Stimulated activated CD8-positive, alpha-beta memory T cell treated with anti-CD3 and anti-CD28 coated beads, Interleukin-7, amount 100 ng/mL, for 24 hours (primary cell): Measurements from ENCODE around the gene GAB2.
"Not testable (repeated sequence)": the region's sequence is repeated elsewhere in the genome, so short reads cannot be mapped to it uniquely, and the experiment has no call there.

Experiments used
- DNase-seq: peaks from one replicate; pipeline ENCODE4 v3.0.0-alpha.2; 2020; ENCODE audit warnings: low read depth

GAB2 gene, protein sequence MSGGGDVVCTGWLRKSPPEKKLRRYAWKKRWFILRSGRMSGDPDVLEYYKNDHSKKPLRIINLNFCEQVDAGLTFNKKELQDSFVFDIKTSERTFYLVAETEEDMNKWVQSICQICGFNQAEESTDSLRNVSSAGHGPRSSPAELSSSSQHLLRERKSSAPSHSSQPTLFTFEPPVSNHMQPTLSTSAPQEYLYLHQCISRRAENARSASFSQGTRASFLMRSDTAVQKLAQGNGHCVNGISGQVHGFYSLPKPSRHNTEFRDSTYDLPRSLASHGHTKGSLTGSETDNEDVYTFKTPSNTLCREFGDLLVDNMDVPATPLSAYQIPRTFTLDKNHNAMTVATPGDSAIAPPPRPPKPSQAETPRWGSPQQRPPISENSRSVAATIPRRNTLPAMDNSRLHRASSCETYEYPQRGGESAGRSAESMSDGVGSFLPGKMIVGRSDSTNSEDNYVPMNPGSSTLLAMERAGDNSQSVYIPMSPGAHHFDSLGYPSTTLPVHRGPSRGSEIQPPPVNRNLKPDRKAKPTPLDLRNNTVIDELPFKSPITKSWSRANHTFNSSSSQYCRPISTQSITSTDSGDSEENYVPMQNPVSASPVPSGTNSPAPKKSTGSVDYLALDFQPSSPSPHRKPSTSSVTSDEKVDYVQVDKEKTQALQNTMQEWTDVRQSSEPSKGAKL

DNA sequence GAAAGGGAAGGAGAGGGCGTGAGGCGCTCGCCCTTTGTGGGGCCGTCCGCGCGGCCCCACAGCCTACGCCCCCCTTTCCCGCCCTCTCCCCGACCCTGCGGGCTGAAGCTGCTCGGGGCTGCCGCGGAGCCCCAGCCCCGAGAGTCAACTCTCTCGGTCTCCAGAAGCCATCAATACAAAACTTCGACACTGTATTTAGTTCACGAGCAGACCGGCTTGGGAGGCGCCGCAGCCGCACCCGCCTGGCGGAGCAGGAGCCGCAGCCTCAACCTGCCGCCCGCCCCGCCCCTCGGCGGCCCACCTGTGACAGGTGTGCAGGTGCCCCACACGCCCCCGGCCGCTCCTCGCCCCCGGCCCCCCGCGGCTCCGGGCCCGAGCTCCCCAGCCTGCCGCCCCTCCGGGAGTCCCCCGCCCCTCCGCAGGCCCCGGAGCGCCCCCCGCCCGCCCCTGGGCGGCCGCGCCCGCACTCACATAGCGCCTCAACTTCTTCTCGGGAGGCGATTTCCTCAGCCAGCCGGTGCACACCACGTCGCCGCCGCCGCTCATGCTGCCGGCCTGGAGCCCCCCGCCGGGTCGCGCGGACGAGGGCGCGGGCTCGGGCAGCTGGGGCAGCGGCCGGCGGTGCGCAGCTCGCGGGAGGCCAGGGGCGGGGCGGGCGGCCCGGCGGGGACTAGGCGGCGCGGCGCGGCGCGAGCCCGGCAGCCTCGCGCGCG is at the start of gene GAB2:
Gene GAB2 (minus strand): TSS at position 646 of the 713 bp plus-strand sequence. CDS start 100 bp downstream, at position 546.
- no peak for DNase-seq

DNA sequence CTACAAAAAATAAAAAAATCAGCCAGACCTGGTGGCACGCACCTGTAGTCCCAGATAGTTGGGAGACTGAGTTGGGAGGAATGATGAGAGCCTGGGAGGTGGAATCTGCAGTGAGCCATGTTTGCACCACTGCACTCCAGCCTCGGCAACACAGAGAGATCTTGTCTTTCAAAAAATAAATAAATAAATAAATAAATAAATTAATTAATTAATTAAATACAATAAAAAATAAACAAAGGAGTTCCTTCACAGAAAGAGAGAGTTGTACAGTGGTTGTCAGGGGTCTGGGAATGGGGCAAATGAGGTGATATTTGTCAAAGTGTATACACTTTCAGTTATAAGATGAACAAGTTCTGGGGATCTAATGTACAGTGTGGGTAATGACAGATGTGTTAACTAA is 49.8 kb upstream of the GAB2 start:
- no peak for DNase-seq

DNA sequence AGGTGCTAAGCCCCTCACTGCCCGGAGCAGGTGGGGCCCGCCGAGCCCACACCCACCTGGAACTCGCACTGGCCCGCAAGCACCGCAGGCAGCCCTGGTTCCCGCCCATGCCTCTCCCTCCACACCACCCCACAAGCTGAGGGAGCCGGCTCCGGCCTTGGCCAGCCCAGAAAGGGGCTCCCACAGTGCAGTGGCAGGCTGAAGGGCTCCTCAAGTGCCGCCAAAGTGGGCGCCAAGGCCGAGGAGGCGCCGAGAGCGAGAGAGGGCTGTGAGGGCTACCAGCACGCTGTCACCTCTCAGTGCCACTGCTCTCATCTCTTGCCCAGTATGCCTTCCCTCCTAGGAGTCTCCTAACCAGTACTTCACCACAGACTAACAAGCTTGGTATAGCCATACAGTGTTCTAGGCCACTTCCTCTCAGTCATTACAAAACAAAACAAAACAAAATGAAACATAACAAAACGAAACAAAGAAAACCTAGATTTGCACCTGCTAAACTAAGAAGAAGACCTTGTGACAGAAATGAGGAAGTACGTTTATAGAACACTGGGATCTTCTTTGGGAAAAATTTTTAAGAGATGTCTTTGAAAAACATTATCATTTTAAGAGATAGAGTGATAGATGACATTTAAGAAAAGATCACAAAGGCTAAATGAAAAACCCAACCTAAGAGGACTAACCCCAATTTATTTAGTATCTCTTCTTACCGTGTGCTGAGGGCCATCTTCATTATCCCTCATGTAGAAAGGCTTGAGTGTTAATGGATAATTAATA is 47.7 kb upstream of the GAB2 start:
- DNase-seq = peak; percentile 4

DNA sequence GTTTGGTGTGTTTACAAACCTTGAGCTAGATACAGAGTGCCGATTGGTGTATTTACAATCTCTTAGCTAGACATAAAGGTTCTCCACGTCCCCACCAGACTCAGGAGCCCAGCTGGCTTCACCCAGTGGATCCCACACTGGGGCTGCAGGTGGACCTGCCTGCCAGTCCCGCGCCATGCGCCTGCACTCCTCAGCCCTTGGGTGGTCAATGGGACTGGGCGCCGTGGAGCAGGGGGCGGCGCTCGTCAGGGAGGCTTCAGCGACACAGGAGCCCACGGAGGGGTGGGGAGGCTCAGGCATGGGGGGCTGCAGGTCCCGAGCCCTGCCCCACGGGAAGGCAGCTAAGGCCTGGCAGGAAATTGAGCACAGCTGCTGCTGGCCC is 47.2 kb upstream of the GAB2 start:
- DNase-seq = not testable (repeated sequence)

DNA sequence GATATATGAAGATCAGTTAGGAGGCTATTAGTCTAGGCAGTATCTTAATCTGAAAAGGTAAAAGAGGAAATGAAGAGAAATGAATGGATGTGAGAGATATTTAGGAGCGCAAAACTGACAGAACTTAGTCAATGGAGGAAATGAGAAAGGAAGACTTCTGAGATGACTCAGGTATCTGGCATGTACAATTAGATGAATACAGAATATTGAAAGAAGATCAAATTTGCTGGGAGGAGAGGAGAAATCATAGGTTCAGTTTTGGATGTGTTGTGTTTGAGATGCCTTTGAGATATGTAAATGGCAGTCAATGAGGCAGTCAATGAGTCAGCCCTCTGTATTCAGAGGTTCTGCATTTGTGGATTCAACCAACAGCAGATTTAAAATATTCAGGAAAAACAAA is 42.9 kb upstream of the GAB2 start:
- no peak for DNase-seq

DNA sequence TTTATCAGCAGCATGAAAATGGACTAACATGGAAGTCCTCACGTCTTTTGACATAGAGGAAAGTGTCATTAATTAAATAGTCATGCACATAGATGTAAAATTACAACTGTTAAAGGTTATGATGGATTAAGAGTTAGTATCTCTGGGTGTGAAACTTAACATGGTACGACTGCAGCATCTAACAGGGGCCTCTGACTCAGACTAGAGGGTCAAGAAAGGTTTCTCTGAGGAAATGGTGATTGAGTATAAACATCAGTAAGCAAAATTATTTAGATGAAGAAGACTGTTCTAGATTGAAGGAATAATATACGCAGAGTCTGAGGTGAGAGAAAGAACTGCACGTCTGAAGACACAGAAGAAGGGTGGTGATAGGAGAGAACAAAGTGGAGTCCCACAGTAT is 42.1 kb upstream of the GAB2 start:
- no peak for DNase-seq

DNA sequence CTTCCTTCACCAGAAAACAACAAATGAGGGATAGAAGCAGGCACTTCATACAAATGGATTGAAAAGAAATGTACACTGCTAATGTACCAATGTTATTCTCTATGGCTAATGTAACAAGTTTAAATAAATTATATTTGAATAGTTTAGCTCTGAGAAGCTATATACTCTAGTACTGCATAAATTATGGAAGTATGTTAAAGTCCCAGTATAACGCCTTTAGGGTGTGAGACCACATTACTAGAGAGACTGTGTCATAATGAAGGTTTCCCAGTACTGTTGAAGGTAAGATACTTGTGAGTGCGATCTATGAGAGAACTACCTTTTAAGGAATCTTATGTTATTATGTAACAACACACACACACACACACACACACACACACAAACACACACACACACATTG is 39.8 kb upstream of the GAB2 start:
- DNase-seq = no peak

DNA sequence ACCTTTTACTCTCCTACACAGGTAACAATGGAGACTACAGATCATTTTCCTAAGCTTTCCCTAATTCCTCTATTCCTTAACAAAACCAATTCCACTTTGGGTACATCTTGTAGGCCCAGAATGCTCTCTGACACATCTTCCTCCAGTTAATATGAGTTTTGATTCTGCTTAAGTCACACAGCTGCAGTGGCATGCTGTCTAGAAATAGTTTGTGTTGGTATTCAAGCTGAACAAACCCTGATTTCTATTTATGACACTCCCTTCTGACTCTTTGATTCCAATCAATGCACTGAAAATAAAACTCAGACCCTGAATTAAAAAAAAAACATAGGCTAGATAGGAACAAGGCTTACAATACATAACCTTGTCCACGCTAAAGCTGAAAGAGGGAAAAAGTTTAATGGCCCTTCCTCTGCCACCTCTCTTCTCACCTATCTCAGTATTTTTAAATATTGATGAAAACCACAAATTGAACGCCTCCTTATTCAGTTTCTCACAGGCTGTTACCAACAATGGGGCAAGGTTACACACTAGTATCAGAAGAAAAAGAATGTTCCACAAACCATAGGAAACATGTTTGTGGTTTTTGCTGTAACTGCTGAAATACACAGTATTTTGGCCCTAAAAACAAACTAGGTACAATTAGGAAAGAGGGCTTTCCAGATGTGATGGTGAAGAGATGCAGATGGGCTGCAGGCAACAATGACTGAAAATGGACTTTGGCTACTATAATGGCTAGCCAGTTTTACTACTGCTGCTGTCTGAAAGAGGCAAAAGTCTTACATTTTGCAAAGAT is 35.7 kb upstream of the GAB2 start:
- no peak for DNase-seq

DNA sequence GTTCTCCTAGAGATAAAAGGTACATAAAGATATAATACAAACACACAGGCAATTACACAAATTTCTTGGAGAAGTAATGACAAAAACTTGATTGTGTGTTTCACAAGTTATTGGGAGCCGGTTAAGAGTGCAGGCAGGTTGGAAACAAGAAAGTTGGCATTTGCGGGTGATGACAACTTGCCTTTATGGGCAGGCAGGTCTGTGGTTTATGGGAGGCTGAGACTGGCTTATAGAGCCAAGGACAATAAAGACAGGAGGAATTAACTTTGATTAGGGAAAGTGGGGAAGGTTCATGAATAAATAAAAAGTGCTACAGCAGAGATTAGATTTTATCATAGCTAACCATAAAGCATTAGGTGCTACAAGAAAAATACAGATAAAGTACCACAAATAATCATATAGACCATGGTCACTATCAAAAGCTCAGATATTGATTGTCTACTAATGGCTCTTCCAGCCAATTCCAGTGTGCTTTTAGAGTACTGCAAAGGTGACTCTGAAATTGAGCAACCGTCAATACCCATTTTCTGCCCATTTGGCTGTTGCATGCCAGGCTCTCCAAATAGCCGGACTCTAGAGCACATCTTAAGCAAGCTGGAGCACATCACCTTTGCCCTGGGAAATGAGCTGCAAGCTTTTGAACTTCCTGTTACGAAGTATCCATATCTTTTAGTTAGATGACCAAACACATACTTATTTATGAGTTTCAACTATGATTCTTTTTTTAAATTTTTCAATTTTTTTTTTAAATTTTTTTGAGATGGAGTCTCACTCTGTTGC is 33.9 kb upstream of the GAB2 start:
- no peak for DNase-seq

DNA sequence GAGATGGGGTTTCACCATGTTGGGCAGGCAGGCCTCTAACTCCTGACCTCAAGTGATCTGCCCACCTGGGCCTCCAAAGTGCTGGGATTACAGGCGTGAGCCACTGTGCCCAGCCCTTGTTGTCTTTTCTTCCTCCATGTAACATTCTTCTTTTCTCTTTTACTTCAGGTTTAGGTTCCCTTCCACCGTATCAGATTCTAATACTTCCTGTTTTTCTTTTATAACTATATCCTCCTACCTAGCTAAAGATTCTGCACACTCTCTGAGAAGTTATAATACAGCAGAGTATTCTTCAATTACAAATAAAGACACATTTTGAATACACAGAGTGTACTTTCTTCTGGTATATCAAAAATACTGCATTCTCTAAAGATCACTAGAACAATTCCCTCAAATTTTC is 33.2 kb upstream of the GAB2 start:
- DNase-seq = no peak

DNA sequence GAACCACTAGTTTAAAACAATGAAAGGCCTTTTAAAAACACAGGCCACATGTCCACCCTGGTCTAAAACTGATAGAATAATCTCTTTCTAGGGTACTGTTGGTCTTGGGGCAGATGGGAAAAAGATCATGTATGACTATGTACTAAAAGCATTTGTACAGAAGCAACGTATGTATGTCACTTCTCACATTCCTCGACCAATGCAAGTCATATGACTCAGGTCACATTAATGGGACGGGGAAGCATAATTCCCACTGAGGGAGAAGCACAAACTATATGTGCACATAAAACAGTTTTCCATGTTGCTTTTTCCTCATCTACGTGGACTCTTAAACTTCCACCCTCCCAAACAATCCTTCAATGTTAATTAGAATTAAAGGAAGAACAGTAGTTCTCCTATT is 32.2 kb upstream of the GAB2 start:
- DNase-seq = no peak

DNA sequence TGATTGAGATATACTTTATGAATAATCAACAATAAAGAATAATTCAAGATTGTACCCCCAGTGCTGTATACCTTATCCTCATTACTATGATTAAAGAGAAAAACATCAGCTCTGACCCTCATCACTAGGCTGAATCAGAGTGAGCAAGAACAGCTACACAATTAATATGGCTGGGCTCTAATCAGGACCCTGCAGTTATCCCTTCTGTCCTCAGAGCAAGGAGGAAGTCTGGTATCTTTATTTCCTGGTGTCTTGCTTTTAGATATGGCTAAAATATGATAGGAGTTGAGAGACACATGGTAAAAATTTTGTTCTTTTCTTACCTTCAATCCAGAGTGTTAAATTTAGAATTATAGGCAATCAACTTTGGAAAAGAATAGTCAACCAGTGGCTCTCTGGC is 28.6 kb upstream of the GAB2 start:
- DNase-seq = no peak

DNA sequence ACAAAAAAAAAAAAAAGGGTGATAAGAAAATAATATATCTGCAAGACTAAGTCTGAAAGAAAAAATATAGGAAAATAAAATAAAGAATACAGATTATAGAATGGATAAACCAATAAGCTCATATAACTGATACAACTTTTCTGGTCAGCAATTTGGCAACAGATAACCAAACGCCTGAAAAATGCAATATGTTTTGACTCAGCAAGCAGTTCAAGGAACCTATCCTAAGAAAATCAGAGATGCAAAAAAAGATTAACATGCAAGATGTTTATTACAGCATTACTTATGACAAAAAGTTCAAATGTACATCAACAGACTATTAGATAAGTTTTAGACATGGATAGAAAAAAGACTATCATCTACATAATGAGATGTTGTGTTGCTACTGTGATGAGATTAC is 27.1 kb upstream of the GAB2 start:
- DNase-seq = no peak

DNA sequence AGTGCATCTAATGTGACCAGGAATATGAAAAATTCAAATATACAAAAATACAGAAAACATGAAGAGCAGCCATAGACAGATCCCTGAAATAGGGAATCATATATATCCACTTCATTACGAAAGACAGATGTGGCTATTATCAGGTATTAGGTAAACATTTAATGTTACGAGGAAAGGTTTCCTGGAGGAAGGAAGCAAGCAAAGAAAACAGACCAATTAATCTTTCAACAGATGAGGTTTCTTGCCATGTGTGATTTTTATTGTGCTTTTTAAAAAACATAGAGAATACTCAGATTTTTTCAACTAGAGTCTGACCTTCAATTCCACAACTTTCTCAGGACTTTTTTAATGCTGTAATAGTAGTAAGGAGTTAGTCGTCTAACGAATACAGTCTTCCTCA is 24.3 kb upstream of the GAB2 start:
- no peak for DNase-seq

DNA sequence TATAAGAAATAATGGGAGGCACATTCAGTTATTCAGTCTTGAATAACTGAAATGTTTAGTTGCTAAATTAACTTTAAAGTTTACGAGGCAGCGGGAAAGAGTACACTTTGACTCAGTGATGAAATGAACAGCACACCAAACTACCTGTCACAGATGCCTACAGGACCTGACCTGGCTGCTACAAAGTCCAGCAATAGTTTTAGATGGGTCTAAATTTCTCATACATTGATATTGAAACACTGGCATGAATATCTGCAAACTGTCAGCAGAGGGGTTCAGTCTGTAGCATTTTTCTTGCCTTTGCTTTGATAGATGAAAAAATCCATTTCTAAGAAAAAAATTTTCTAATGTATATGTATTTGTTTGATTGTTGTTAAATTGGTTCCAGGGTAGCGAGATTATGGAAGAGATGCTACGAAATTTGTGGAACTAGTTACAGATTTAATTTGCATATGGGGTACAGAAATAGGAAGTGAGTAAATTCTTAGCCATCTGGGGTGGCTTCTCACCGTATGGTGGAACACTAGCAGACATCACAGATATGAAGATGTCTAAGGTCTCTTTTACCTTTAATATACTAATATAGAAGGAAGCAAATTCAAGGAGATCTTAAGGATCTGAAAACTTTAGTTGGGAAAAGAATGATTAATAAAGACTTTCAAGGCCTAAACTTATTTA is 20.8 kb upstream of the GAB2 start:
- DNase-seq = no peak

DNA sequence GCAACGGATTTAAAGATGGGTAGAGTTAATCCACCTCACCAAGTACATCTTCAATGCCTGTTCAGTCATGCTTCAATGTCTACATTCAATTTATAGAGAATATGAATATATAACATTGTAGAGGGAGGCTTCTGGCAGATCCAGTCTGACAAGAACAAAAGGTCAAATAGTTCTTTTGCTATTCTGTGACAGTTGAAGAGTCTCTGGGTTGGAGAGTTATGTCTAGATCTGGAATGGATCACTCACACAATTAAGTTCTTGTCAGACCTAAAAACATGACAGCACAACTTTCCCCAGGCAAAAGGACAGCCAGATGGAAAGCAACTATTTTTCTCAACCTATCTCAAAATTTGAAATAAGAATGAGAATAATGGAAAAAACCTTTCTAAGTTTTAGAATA is 15.3 kb upstream of the GAB2 start:
- DNase-seq = no peak

DNA sequence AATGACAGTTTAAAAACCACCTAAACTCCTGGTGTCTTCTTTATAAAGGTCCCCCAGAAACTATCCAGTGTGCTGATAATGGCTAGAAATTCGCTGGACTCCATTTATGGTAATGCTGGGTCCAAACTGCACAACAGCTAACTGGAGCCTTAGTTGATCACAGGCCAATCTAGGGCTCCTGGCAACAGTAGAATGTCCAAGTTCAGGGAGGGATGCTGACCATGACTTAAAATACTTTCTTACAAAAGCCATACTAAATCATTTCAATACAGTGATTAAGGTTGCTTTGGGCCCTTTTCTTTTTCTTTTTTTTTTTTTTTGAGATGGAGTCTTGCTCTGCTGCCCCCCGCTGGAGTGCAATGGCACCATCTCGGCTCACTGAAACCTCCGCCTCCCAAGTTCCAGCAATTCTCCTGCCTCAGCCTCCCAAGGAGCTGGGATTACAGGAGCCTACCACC is 14.5 kb upstream of the GAB2 start:
- no peak for DNase-seq

DNA sequence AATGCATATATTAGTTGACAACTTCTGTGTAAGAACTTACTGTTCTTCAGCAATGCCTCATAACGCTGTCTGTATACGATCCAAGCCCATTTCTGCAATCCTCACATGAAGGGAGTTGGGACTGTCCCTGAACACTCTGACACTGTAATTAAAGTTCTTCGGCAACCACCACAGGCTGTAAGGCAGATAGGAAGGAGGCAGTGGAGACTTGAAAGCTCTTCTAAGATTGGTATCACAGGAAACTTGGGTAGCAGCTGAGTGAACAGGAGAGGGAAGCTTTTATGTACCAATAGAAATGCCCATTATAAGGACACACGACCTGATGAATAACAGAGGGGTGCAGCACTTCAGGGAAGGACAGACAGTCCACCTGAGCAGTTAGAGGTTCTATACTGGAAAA is 12.0 kb upstream of the GAB2 start:
- DNase-seq = no peak

DNA sequence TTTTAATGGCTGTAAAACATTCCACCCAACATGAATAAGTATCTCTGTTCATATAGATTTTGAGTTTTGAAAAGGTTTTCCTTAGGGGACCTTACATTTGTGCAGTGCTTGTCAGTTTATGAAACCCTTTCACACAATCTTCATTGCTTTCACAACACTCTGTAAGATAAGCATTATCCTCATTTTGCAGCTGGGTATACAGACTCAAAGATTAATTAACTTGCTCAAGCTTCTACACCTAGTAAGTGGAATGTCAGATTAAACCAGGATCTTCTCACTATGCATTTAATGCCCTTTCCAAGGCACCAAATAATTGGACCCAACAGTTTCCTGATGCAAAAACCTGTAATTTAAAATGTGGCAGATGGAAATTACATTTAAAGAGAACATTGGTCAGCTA is 11.6 kb upstream of the GAB2 start:
- DNase-seq = no peak

DNA sequence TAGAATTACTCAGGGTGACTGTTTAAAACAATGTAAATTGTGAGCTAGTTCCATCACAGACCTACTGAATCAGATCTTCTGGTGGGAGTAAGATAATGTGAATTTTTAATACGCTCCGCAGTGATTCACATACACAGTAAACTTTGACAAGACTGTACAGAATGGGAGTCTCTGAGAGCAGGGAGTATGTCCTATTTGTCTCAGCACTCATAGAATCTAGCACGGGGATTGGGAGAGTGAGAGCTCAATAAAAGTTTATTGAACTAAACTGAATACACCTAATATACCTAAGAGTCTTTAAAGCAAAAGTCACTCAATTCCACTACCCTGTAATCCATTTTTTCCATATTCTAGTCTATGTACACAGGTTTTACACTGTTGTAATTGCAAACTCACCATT is 11.2 kb upstream of the GAB2 start:
- no peak for DNase-seq
